Measurements from ENCODE around the gene AMER2.

GRCh38 chr13:25213715-25214114 lies 41.6 kb upstream of the AMER2 start:
- TF ChIP-seq SMC3 (conservative IDR thresholded peaks at IDR 0.05; ENCODE audit: poor library complexity) (no peak), CTCF (IDR thresholded peaks at IDR 0.05; ENCODE audit: poor library complexity, severe bottlenecking) (no peak)

All from neural cell (in vitro differentiated cells).